H1 (cell line): ENCODE results near the gene COIL. TPM values are rescaled to one million over a fixed set of nuclear protein-coding genes. Genes with fewer than 3 reads are reported as not detected.

Experiments
- CTCF ChIA-PET: fragments of 300-600 bp; sonication (Branson Sonifier 250); formaldehyde crosslinking; loops from one replicate; lab custom pipeline; 2021; ENCODE audit not compliant: partially characterized antibody; lab: Charles Lee
- POLR2A ChIA-PET: fragments of 300-600 bp; sonication (Branson Sonifier 250); formaldehyde crosslinking; loops from one replicate; lab custom pipeline; 2021; ENCODE audit warnings: inconsistent platforms; ENCODE audit not compliant: partially characterized antibody; lab: Charles Lee
- DNase-seq, 2 experiments: peaks; one replicate each; pipeline versions ENCODE4 v3.0.0 to v3.0.0-alpha.2; 2010 to 2022; ENCODE audit warnings: low spot score in 2 of 2, low read depth in 1 of 2, mixed read lengths in 1 of 2
- FAIRE-seq: peaks from 2 replicates; lab custom pipeline; 2011; peaks lifted over from hg19 to GRCh38; lab: Jason Lieb, UNC
- H2AFZ ChIP-seq: 2 replicates; pipeline ENCODE4 v1.8.1; 2012; ENCODE audit warnings: low read length, inconsistent platforms
- H2AK5ac ChIP-seq: 2 replicates; pipeline ENCODE4 v1.6.1; 2013; ENCODE audit warnings: low read depth, low read length
- H2BK120ac ChIP-seq: replicated peaks from 2 replicates; pipeline ENCODE3; 2013; ENCODE audit warnings: low read depth, low read length, inconsistent platforms
- H2BK12ac ChIP-seq: 2 replicates; pipeline ENCODE4 v1.6.1; 2013; ENCODE audit warnings: low read depth, low read length
- H2BK15ac ChIP-seq: 2 replicates; pipeline ENCODE4 v1.6.1; 2013; ENCODE audit warnings: low read length
- H2BK20ac ChIP-seq: 2 replicates; pipeline ENCODE4 v1.6.1; 2013; ENCODE audit warnings: low read length
- H2BK5ac ChIP-seq: 2 replicates; pipeline ENCODE4 v1.6.1; 2013; ENCODE audit warnings: low read depth, low read length
- H3K14ac ChIP-seq: 2 replicates; pipeline ENCODE4 v1.6.1; 2013; ENCODE audit warnings: inconsistent platforms; ENCODE audit not compliant: insufficient read length
- H3K18ac ChIP-seq: 2 replicates; pipeline ENCODE4 v1.6.1; 2013; ENCODE audit warnings: low read length; ENCODE audit errors: extremely low read depth
- H3K23ac ChIP-seq: 2 replicates; pipeline ENCODE4 v1.6.1; 2013; ENCODE audit warnings: inconsistent platforms; ENCODE audit not compliant: insufficient read length
- H3K23me2 ChIP-seq: 2 replicates; pipeline ENCODE4 v1.6.1; 2013; ENCODE audit warnings: low read depth, low read length
- H3K27ac ChIP-seq: 2 replicates; pipeline ENCODE4 v1.6.1; 2011; ENCODE audit warnings: low read depth, low read length, inconsistent platforms
- H3K27me3 ChIP-seq, 4 experiments: replicated peaks in 1 of 4; 1 replicate in 1 of 4; 2 replicates in 3 of 4; pipeline versions ENCODE4 v1.6.1 to v1.8.1; 2011 to 2013; ENCODE audit warnings: low read length in 3 of 4, mild to moderate bottlenecking in 3 of 4, inconsistent platforms in 2 of 4, mixed read lengths in 2 of 4, moderate library complexity in 1 of 4; ENCODE audit not compliant: control insufficient read depth in 3 of 4, insufficient read depth in 3 of 4; ENCODE audit errors: extremely low read depth in 1 of 4
- H3K36me3 ChIP-seq, 4 experiments: 2 replicates each; pipeline versions ENCODE4 v1.6.1 to v1.8.1; 2011 to 2013; ENCODE audit warnings: mild to moderate bottlenecking in 4 of 4, low read length in 3 of 4, moderate library complexity in 2 of 4, control low read depth in 1 of 4, inconsistent platforms in 1 of 4; ENCODE audit not compliant: insufficient read depth in 4 of 4, control insufficient read depth in 2 of 4
- H3K4ac ChIP-seq: replicated peaks from 2 replicates; pipeline ENCODE3; 2013; ENCODE audit warnings: low read length, low read depth, mixed read lengths, inconsistent platforms; ENCODE audit not compliant: insufficient read length
- H3K4me1 ChIP-seq, 4 experiments: replicated peaks in 1 of 4; 1 replicate in 1 of 4; 2 replicates in 3 of 4; pipeline versions ENCODE4 v1.6.1 to v1.8.1; 2011 to 2013; ENCODE audit warnings: low read length in 3 of 4, inconsistent platforms in 2 of 4, mixed read lengths in 1 of 4; ENCODE audit not compliant: insufficient read depth in 4 of 4, control insufficient read depth in 3 of 4
- H3K4me2 ChIP-seq, 2 experiments: 2 replicates each; pipeline versions ENCODE4 v1.6.1 to v1.8.1; 2011 to 2013; ENCODE audit warnings: low read depth in 2 of 2, low read length in 2 of 2, control low read depth in 1 of 2, inconsistent platforms in 1 of 2, mild to moderate bottlenecking in 1 of 2; ENCODE audit not compliant: insufficient read depth in 1 of 2
- H3K4me3 ChIP-seq, 4 experiments: fragments of 200-600, 300-600 bp in 1 of 4; sonication (generic), shearing (Covaris generic), sonication (Bioruptor Twin) in 1 of 4; 2 replicates each; pipeline versions ENCODE4 v1.5.1 to v1.8.1; 2011 to 2016; ENCODE audit warnings: low read length in 4 of 4, low read depth in 3 of 4, control low read depth in 2 of 4, inconsistent platforms in 2 of 4, mild to moderate bottlenecking in 2 of 4, mixed read lengths in 1 of 4, moderate library complexity in 1 of 4; ENCODE audit not compliant: insufficient read depth in 2 of 4; ENCODE audit errors: extremely low read depth in 1 of 4
- H3K56ac ChIP-seq: replicated peaks from 2 replicates; pipeline ENCODE3; 2013; ENCODE audit warnings: low read depth, mild to moderate bottlenecking, mixed read lengths, low read length, inconsistent platforms; ENCODE audit not compliant: insufficient read length
- H3K79me1 ChIP-seq: 2 replicates; pipeline ENCODE4 v1.6.1; 2013; ENCODE audit warnings: low read depth, low read length, control low read depth
- H3K79me2 ChIP-seq, 2 experiments: 2 replicates each; pipeline versions ENCODE4 v1.6.1 to v1.8.1; 2012 to 2013; ENCODE audit warnings: low read length in 2 of 2, mild to moderate bottlenecking in 2 of 2, inconsistent platforms in 1 of 2; ENCODE audit not compliant: insufficient read depth in 2 of 2, control insufficient read depth in 1 of 2
- H3K9ac ChIP-seq, 4 experiments: replicated peaks in 1 of 4; 1 replicate in 1 of 4; 2 replicates in 3 of 4; pipeline versions ENCODE4 v1.6.1 to v1.8.1; 2011 to 2013; ENCODE audit warnings: low read depth in 3 of 4, low read length in 3 of 4, control low read depth in 2 of 4, mild to moderate bottlenecking in 2 of 4, moderate library complexity in 2 of 4, inconsistent platforms in 1 of 4; ENCODE audit errors: extremely low read depth in 1 of 4
- H3K9me3 ChIP-seq, 2 experiments: 2 replicates each; pipeline versions ENCODE4 v1.6.1 to v1.8.1; 2012 to 2013; ENCODE audit warnings: mild to moderate bottlenecking in 2 of 2, moderate library complexity in 2 of 2, control low read depth in 1 of 2, inconsistent platforms in 1 of 2, low read depth in 1 of 2, low read length in 1 of 2, mixed read lengths in 1 of 2; ENCODE audit not compliant: insufficient read depth in 2 of 2
- H4K20me1 ChIP-seq, 2 experiments: replicated peaks in 1 of 2; 2 replicates each; pipeline versions ENCODE3 to v1.8.1; 2011 to 2013; ENCODE audit warnings: inconsistent platforms in 2 of 2, low read length in 2 of 2, mild to moderate bottlenecking in 1 of 2; ENCODE audit not compliant: insufficient read depth in 2 of 2, control insufficient read depth in 1 of 2
- H4K5ac ChIP-seq: 2 replicates; pipeline ENCODE4 v1.6.1; 2013; ENCODE audit warnings: low read length, low read depth, mixed read lengths, inconsistent platforms; ENCODE audit not compliant: insufficient read length
- H4K8ac ChIP-seq: 2 replicates; pipeline ENCODE4 v1.8.0; 2013; ENCODE audit warnings: mild to moderate bottlenecking, moderate library complexity, low read length, inconsistent platforms; ENCODE audit not compliant: insufficient read depth; ENCODE audit errors: extremely low read depth
- H4K91ac ChIP-seq: replicated peaks from 2 replicates; pipeline ENCODE3; 2013; ENCODE audit warnings: low read length, mixed read lengths, inconsistent platforms; ENCODE audit not compliant: insufficient read length
- ASH2L ChIP-seq: fragments of 200-600, 300-600 bp; sonication (generic); IDR thresholded peaks from one replicate; pipeline ENCODE4 v1.7.1; 2017; ENCODE audit warnings: low read length
- ATF2 ChIP-seq: IDR thresholded peaks from 2 replicates; pipeline ENCODE4 v1.6.1; 2012; ENCODE audit warnings: low read length, inconsistent platforms
- CHD1 ChIP-seq: IDR thresholded peaks from 2 replicates; pipeline ENCODE4 v1.6.1; 2012; ENCODE audit warnings: low read depth, low read length, improper control_type of control experiment
- EP300 ChIP-seq, 2 experiments: IDR thresholded peaks; 1 replicate in 1 of 2; 2 replicates in 1 of 2; pipeline ENCODE4 v1.6.1; 2011 to 2012; ENCODE audit warnings: low read depth in 2 of 2, low read length in 2 of 2, mild to moderate bottlenecking in 2 of 2, borderline replicate concordance in 1 of 2, inconsistent platforms in 1 of 2, moderate library complexity in 1 of 2
- EZH2 ChIP-seq: fragments of 200-600 bp; sonication (generic); IDR thresholded peaks from 2 replicates; pipeline ENCODE4 v1.7.1; 2012; ENCODE audit warnings: low read depth, mild to moderate bottlenecking, moderate library complexity, low read length, inconsistent platforms; ENCODE audit not compliant: severe bottlenecking
- GABPA ChIP-seq: IDR thresholded peaks from 2 replicates; pipeline ENCODE4 v1.6.1; 2011; ENCODE audit warnings: mild to moderate bottlenecking, low read length, moderate library complexity, borderline replicate concordance; ENCODE audit not compliant: insufficient read depth
- KDM5A ChIP-seq: fragments of 200-600 bp; IDR thresholded peaks from 2 replicates; pipeline ENCODE4 v1.7.1; 2012; ENCODE audit warnings: mild to moderate bottlenecking, low read length, inconsistent platforms, mixed read lengths
- MAX ChIP-seq: IDR thresholded peaks from 2 replicates; pipeline ENCODE4 v1.6.1; 2012; ENCODE audit warnings: inconsistent platforms
- NRF1 ChIP-seq: IDR thresholded peaks from 2 replicates; pipeline ENCODE4 v1.6.1; 2011; ENCODE audit warnings: mild to moderate bottlenecking, low read depth, low read length, improper control_type of control experiment
- WGBS, 2 experiments: shearing (Covaris generic) in 1 of 2; methylation state at CpG; one replicate each; pipeline versions ENCODE4 v1.1.6 to v1.1.7; 2013 to 2015; ENCODE audit warnings: low lambda C conversion rate in 2 of 2, mixed read lengths in 2 of 2, inconsistent platforms in 1 of 2, low coverage in 1 of 2, missing lambda C conversion rate in 1 of 2; ENCODE audit not compliant: insufficient replicate concordance in 2 of 2, insufficient coverage in 1 of 2, insufficient read length in 1 of 2; ENCODE audit errors: extremely low coverage in 1 of 2, missing lambda C conversion rate in 1 of 2; 5-methylcytosine and 5-hydroxymethylcytosine counted together
- polyA plus RNA-seq, 7 experiments: library from polyadenylated mRNA; depleted of rRNA in 3 of 7; stranded (reverse) in 5 of 7; unstranded in 2 of 7; fragments of >200 nt in 5 of 7; fragments of 200-250 nt in 2 of 7; gene quantifications; 1 replicate in 5 of 7; 2 replicates in 1 of 7; 4 replicates in 1 of 7; pipeline versions ENCODE4 v1.2.1 to v1.2.3, GENCODE V29; 2011 to 2013; ENCODE audit warnings: missing spikeins in 2 of 7, mixed read lengths in 2 of 7
- total RNA-seq: library from RNA; stranded (reverse); fragmentation: NEBNext Ultra II Directional; extraction: Animal tissue kit (Norgen Biotek cat#: 25700); gene quantifications from 2 replicates; pipeline ENCODE4 v1.2.1, GENCODE V29; 2021

Gene COIL
- total and polyA plus RNA-seq, 2 of the 8 experiments (the other 6 are each of a cell fraction or from before 2014, with no cell fraction given), result 5.2 to 23.6 TPM

DNA sequence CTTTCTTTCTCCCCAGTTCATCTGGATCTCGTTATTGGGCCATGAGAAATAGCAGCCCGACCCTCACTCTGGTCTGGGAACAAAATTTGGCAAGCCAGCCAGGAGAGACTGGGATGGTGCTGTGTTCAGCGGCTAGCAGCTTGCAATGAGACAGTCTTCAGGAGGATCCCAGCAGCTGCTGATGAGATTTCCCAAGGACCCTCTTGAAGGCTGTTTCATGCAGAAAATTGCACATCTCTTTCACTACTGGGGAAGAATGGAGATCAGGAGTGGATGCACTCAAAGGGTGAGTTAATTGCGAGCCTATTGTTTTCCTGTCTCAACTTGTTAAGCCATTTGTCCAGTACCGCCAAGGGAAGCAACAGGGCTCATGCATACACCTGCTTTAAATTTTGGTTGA lies 5.5 kb upstream of the COIL start:
- no peak overlapping the region for H4K91ac ChIP-seq
- no peak for TF ChIP-seq NRF1
- TF ChIP-seq ATF2, result no peak
- no peak for TF ChIP-seq KDM5A
- TF ChIP-seq EP300 (IDR thresholded peaks at IDR 0.05; ENCODE audit: borderline replicate concordance in 1 of 2, low read depth in 2 of 2, low read length in 2 of 2), result no peak
- no peak for TF ChIP-seq ASH2L
- no peak for TF ChIP-seq GABPA
- no peak for TF ChIP-seq CHD1
- TF ChIP-seq EZH2, result no peak
- TF ChIP-seq MAX, result no peak
- H3K56ac ChIP-seq, result no peak overlapping the region
- H2BK12ac ChIP-seq, result no peak overlapping the region
- H3K23me2 ChIP-seq, result no peaks in the 10 kb centered on the region
- no peaks in the 10 kb centered on the region for H3K79me2 ChIP-seq
- no peak overlapping the region for H3K4ac ChIP-seq
- no peak overlapping the region for H4K8ac ChIP-seq
- H3K23ac ChIP-seq, result no peak overlapping the region
- H3K27ac ChIP-seq, result no peak overlapping the region
- H2AFZ ChIP-seq, result no peak overlapping the region
- H3K36me3 ChIP-seq, result no peaks in the 10 kb centered on the region
- no peak overlapping the region for H4K5ac ChIP-seq
- H3K18ac ChIP-seq, result no peak overlapping the region
- H3K9me3 ChIP-seq, result peaks cover 1 to 6% of the 10 kb centered on the region in 2 experiments; a peak in 1 of 4 replicates
- POLR2A ChIA-PET, result interaction anchor here (1.0 kb wide), 1 partner anchor 11 kb away, joined by 3 read pairs; the partner anchor contains the start of gene SCPEP1
- H3K4me3 ChIP-seq, result no peak overlapping the region
- H2BK5ac ChIP-seq, result no peak overlapping the region
- WGBS, 2 experiments, result 90% methylated on average over 5 of the region's 5 CpGs; no CpG with 5 or more reads in 1 of the 2 experiments
- FAIRE-seq (no peak), DNase-seq (no peak)
- no peak overlapping the region for H3K4me2 ChIP-seq
- no peaks in the 10 kb centered on the region for H3K4me1 ChIP-seq
- no peaks in the 10 kb centered on the region for H3K79me1 ChIP-seq
- no peak overlapping the region for H2BK20ac ChIP-seq
- H3K27me3 ChIP-seq, result no peaks in the 10 kb centered on the region
- no peaks in the 10 kb centered on the region for H4K20me1 ChIP-seq
- CTCF ChIA-PET, result interaction anchor here (1.1 to 1.2 kb wide), 2 partner anchors 11 to 20 kb away, joined by 3 read pairs; partner anchors contain the start of gene SCPEP1
- H2BK120ac ChIP-seq, result no peak overlapping the region
- H2BK15ac ChIP-seq, result no peak overlapping the region
- H2AK5ac ChIP-seq, result no peak overlapping the region
- no peak overlapping the region for H3K14ac ChIP-seq
- no peak overlapping the region for H3K9ac ChIP-seq
